ENCODE measurements around the gene GPR143. TPM values are rescaled to one million over a fixed set of nuclear protein-coding genes. Genes with fewer than 3 reads are reported as not detected.

Gene GPR143
- total and polyA plus RNA-seq, 4 donors = 0.33 to 1.4 (median 0.48) TPM

DNA sequence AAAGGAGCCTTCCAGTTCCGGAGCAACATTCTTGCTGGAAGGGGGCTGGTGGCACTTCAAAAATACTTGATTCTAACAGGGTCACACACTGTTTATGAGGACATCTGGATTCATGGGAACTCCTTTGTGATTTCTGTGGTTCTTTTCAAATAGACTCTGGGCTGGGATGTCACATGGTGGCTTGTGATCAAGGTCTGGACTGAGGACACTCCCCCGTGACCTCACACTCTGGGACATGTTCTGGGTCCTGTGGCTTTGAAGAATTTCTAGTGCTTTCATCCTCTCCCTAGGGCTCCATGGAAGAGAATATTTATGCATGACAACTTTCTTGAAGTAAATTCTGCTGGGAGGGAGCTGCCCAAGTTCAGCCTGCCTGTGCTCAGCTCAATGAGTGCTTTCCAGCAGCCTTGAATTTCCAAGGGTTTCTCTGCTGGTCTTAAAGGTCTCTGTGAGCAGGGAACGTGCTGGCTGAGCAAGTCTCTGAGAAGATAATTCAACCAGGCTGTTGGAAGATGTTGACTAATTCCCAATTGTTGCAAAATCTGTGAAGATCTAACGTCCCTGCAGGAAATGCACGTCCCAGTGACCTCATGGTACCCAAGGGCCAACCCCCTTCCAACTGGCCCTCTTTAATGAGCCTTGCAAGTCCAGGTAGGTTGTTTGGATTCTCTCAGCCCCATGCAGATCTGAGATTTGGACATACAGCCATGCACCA, 36.3 kb downstream of the GPR143 start:
- no peak for DNase-seq (ENCODE audit: low spot score)
- no peak for TF ChIP-seq RXRA (IDR thresholded peaks at IDR 0.05)
- WGBS = 76% methylated on average over 5 of the region's 5 CpGs
- Histone ChIP-seq H3K9me3 (ENCODE audit: control insufficient read depth in 4 of 4, low read length in 3 of 4) (peaks cover 0 to 34% (median 9%) of the 10 kb centered on the region in 4 donors), H3K36me3 (ENCODE audit: control insufficient read depth in 4 of 4, insufficient read depth in 3 of 4, low read depth in 1 of 4, low read length in 3 of 4) (no peaks in the 10 kb centered on the region), H3K27ac (ENCODE audit: low read depth in 1 of 2, low read length in 2 of 2) (no peak overlapping the region), H3K27me3 (ENCODE audit: control insufficient read depth in 4 of 4, insufficient read depth in 4 of 4, low read length in 3 of 4) (no peaks in the 10 kb centered on the region), H3K4me1 (ENCODE audit: control insufficient read depth in 4 of 4, insufficient read depth in 4 of 4, low read length in 3 of 4) (no peaks in the 10 kb centered on the region), H3K4me3 (ENCODE audit: low read depth in 1 of 3, low read length in 3 of 3) (no peak overlapping the region), H3K9ac (ENCODE audit: low read depth in 1 of 2, low read length in 2 of 2) (no peak overlapping the region)

GRCh38 chrX:9728261-9728660, 37.4 kb downstream of the GPR143 start:
- H3K4me1 ChIP-seq (ENCODE audit: control insufficient read depth in 4 of 4, insufficient read depth in 4 of 4, low read length in 3 of 4) = no peaks in the 10 kb centered on the region
- peaks cover 0 to 38% (median 10%) of the 10 kb centered on the region in 4 donors for H3K9me3 ChIP-seq (ENCODE audit: control insufficient read depth in 4 of 4, low read length in 3 of 4)
- no peak overlapping the region for H3K27ac ChIP-seq (ENCODE audit: low read depth in 1 of 2, low read length in 2 of 2)
- H3K36me3 ChIP-seq (ENCODE audit: control insufficient read depth in 4 of 4, insufficient read depth in 3 of 4, low read depth in 1 of 4, low read length in 3 of 4) = no peaks in the 10 kb centered on the region
- no peak for DNase-seq (ENCODE audit: low spot score)
- no peaks in the 10 kb centered on the region for H3K27me3 ChIP-seq (ENCODE audit: control insufficient read depth in 4 of 4, insufficient read depth in 4 of 4, low read length in 3 of 4)
- H3K9ac ChIP-seq (ENCODE audit: low read depth in 1 of 2, low read length in 2 of 2) = no peak overlapping the region
- TF ChIP-seq HNF4A (conservative IDR thresholded peaks at IDR 0.05) (no peak), REST (IDR thresholded peaks at IDR 0.05) (no peak), CTCF (IDR thresholded peaks at IDR 0.05; ENCODE audit: low read depth, low read length, missing input control) (no peak), RXRA (IDR thresholded peaks at IDR 0.05) (no peak), NR2F2 (IDR thresholded peaks at IDR 0.05) (no peak), GABPA (IDR thresholded peaks at IDR 0.05 in 1 of 2, conservative IDR thresholded peaks at IDR 0.05 in 1 of 2) (no peak), FOXA2 (IDR thresholded peaks at IDR 0.05) (no peak), JUND (IDR thresholded peaks at IDR 0.05) (no peak), TAF1 (conservative IDR thresholded peaks at IDR 0.05) (no peak), YY1 (IDR thresholded peaks at IDR 0.05) (no peak), MAX (IDR thresholded peaks at IDR 0.05) (no peak), RAD21 (IDR thresholded peaks at IDR 0.05) (no peak), ATF3 (IDR thresholded peaks at IDR 0.05) (no peak), SP1 (IDR thresholded peaks at IDR 0.05) (no peak), EGR1 (IDR thresholded peaks at IDR 0.05; ENCODE audit: low read depth in 2 of 2) (no peak), HNF4G (IDR thresholded peaks at IDR 0.05) (no peak), FOXA1 (IDR thresholded peaks at IDR 0.05) (no peak)
- TF ChIP-seq, protein P1, sequence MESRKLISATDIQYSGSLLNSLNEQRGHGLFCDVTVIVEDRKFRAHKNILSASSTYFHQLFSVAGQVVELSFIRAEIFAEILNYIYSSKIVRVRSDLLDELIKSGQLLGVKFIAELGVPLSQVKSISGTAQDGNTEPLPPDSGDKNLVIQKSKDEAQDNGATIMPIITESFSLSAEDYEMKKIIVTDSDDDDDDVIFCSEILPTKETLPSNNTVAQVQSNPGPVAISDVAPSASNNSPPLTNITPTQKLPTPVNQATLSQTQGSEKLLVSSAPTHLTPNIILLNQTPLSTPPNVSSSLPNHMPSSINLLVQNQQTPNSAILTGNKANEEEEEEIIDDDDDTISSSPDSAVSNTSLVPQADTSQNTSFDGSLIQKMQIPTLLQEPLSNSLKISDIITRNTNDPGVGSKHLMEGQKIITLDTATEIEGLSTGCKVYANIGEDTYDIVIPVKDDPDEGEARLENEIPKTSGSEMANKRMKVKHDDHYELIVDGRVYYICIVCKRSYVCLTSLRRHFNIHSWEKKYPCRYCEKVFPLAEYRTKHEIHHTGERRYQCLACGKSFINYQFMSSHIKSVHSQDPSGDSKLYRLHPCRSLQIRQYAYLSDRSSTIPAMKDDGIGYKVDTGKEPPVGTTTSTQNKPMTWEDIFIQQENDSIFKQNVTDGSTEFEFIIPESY (IDR thresholded peaks at IDR 0.05) = no peak
- WGBS = 86% methylated on average over 3 of the region's 3 CpGs
- no peak overlapping the region for H3K4me3 ChIP-seq (ENCODE audit: low read depth in 1 of 3, low read length in 3 of 3)
